Spleen (tissue), 11 donors: Measurements from ENCODE around the gene FGR. TPM values are rescaled to one million over a fixed set of nuclear protein-coding genes. Genes with fewer than 3 reads are reported as not detected.

Source experiments
- DNase-seq: peaks from one replicate; pipeline ENCODE4 v3.0.0-alpha.2; 2020
- H3K27ac ChIP-seq, 8 donors: fragments of 200-600 bp; sonication (generic) in 7 of 8; 1 replicate in 4 of 8; 2 replicates in 4 of 8; pipeline versions ENCODE4 v1.5.0 to v1.8.0; 2016 to 2021; ENCODE audit warnings: inconsistent platforms in 4 of 8, mild to moderate bottlenecking in 4 of 8, moderate library complexity in 1 of 8
- H3K27me3 ChIP-seq, 7 donors: fragments of 200-600 bp; sonication (generic) in 6 of 7; replicated peaks in 1 of 7; 1 replicate in 4 of 7; 2 replicates in 3 of 7; pipeline versions ENCODE4 v1.5.0 to v1.8.0; 2016 to 2021; ENCODE audit warnings: inconsistent platforms in 3 of 7, mild to moderate bottlenecking in 1 of 7
- H3K36me3 ChIP-seq, 6 donors: fragments of 200-600 bp; sonication (generic) in 5 of 6; 1 replicate in 4 of 6; 2 replicates in 2 of 6; pipeline versions ENCODE4 v1.5.0 to v1.8.0; 2016 to 2021; ENCODE audit warnings: inconsistent platforms in 2 of 6
- H3K4me1 ChIP-seq, 6 donors: fragments of 200-600 bp; sonication (generic) in 5 of 6; 1 replicate in 3 of 6; 2 replicates in 3 of 6; pipeline versions ENCODE4 v1.5.0 to v1.8.0; 2016 to 2021; ENCODE audit warnings: inconsistent platforms in 3 of 6
- H3K4me3 ChIP-seq, 8 donors: fragments of 200-600 bp; sonication (generic) in 7 of 8; 1 replicate in 4 of 8; 2 replicates in 4 of 8; pipeline versions ENCODE4 v1.5.0 to v1.8.0; 2016 to 2021; ENCODE audit warnings: inconsistent platforms in 4 of 8, mild to moderate bottlenecking in 4 of 8, moderate library complexity in 2 of 8
- H3K9me3 ChIP-seq, 8 donors: fragments of 200-600 bp; sonication (generic) in 7 of 8; 1 replicate in 4 of 8; 2 replicates in 4 of 8; pipeline versions ENCODE4 v1.5.0 to v1.8.0; 2016 to 2021; ENCODE audit warnings: inconsistent platforms in 4 of 8
- POLR2A ChIP-seq, 3 donors: fragments of 450-650 bp; IDR thresholded peaks; one replicate each; pipeline ENCODE4 v1.5.1; 2017; ENCODE audit warnings: antibody characterized with exemption in 3 of 3, mild to moderate bottlenecking in 1 of 3
- POLR2AphosphoS5 ChIP-seq, 3 donors: sonication (generic); formaldehyde crosslinking; IDR thresholded peaks; one replicate each; pipeline ENCODE4 v1.5.1; 2017; ENCODE audit warnings: antibody characterized with exemption in 3 of 3
- WGBS, 5 donors: extraction: QIAGEN DNeasy Blood & Tissue Kit in 3 of 5; methylation state at CpG; one replicate each; pipeline versions ENCODE4 v1.1.5 to v1.1.7; 2013 to 2018; 5-methylcytosine and 5-hydroxymethylcytosine counted together
- intact Hi-C: fragments of 100-400 bp; cut with DNase I; formaldehyde crosslinking; loops from one replicate; pipeline ENCODE4 v1.15.0; 2023; ENCODE audit warnings: low total_unique reads
- polyA plus RNA-seq, 3 donors: library from polyadenylated mRNA; stranded (reverse); fragments of 200-250 nt; gene quantifications; one replicate each; pipeline ENCODE4 v1.2.1, GENCODE V29; 2013
- total RNA-seq, 7 donors: library from RNA; depleted of rRNA in 3 of 7; stranded (reverse); fragments of >200 nt in 3 of 7; fragmentation: NEBNext Ultra II Directional in 4 of 7; extraction: Animal tissue kit (Norgen Biotek cat#: 25700) in 4 of 7; gene quantifications; one replicate each; pipeline versions ENCODE4 v1.1.0 to v1.2.1, GENCODE V29; 2016 to 2021
- TF ChIP-seq, protein P1 (sequence below), 11 experiments: fragments of 200-600 bp in 7 of 11; fragments of 450-650 bp in 4 of 11; sonication (generic) in 4 of 11; IDR thresholded peaks in 8 of 11; conservative IDR thresholded peaks in 3 of 11; 1 replicate in 7 of 11; 2 replicates in 4 of 11; pipeline versions ENCODE4 v1.4.0 to v1.8.0; 2016 to 2021; ENCODE audit warnings: antibody characterized with exemption in 11 of 11, inconsistent platforms in 4 of 11, mild to moderate bottlenecking in 1 of 11
- donor health status: healthy with polysubstance abuse.
- donor health status: DM: no; HTN: no; CAD: no; lungs with moderate emphysema.
- donor health status: DM: no; HTN: no; CAD: no.
- donor health status: Bipolar disorder and iron deficiency.
- donor health status: healthy.
- donor health status: DM: no; HTN: no; CAD: no.
- donor health status: DM: yes; HTN: yes; CAD: no.

The FGR gene
- total and polyA plus RNA-seq, 10 donors: 44.7 to 249 (median 121) TPM

DNA sequence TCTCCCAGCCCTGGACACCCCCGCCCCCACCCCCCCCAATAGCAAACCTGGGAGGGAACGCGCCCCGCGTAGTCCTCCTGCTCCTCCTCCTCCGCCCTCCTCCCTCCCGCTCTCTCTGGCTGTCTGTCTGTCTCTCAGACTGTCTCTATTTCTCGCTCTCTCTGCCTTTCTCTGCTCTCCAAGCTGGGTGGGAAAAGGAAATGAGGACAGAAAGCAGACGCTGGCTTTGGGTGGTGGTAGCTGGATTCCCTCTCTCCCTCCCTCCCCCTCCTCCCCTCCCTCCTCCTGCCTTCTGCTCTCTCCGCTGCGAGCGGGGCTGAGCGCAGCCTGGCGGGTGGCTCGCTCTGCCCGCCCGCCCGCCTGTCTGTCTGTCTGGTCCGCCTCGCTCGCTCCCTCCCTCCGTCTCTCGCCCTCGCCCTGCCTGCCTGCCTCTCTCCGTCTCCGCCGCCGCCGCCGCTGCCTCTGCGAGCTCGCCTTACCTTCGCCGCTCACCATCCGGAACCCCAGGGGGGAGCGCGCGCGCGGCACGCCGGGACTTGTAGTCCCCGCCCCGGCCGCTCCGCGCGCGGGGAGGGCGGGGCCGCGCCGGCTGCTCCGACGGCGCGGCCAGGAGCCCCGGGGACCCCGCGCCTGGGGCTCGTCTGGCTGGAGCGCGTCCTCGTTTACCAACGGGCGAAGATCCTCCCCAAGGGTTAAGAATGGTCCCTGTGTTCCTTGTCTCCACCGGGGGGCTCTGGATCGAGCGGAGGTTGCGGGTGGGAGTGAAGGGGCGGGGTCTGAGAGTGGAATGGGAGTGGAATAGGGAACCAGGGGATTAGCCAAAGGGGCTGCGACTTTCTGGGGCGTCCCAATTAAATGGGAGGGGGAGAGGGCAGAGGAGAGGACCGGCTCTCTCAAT lies 31.1 kb downstream of the FGR start, which contains the start of gene AHDC1:
Gene AHDC1 (minus strand): TSS at position 464 of the 898 bp plus-strand sequence. CDS start 52,029 bp downstream, outside the sequence.
- 0 to 1% (median 0%) methylated on average over 46 to 74 of the region's 74 CpGs for WGBS, 5 donors

DNA sequence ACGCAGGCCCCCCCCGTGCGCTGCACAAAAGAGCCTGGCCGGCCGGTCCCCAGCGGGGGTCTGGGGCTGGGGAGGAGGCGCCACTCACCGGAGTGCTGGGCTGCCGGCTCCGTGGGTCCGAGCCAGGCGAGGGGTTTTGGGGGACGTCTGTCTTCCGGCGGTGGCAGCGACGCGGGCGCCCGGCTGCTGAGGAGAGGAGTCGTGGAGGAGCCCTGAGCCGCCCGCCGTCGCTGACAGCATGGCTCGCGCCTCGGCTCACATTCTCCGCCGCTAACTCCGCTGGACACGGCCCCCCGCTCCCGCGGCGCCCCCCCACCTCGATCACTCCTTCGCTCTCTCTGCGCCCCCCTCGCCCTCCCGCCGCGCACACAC lies 31.7 kb downstream of the FGR start:
- TF ChIP-seq, protein P1, sequence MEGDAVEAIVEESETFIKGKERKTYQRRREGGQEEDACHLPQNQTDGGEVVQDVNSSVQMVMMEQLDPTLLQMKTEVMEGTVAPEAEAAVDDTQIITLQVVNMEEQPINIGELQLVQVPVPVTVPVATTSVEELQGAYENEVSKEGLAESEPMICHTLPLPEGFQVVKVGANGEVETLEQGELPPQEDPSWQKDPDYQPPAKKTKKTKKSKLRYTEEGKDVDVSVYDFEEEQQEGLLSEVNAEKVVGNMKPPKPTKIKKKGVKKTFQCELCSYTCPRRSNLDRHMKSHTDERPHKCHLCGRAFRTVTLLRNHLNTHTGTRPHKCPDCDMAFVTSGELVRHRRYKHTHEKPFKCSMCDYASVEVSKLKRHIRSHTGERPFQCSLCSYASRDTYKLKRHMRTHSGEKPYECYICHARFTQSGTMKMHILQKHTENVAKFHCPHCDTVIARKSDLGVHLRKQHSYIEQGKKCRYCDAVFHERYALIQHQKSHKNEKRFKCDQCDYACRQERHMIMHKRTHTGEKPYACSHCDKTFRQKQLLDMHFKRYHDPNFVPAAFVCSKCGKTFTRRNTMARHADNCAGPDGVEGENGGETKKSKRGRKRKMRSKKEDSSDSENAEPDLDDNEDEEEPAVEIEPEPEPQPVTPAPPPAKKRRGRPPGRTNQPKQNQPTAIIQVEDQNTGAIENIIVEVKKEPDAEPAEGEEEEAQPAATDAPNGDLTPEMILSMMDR (IDR thresholded peaks at IDR 0.05 in 8 of 11, conservative IDR thresholded peaks at IDR 0.05 in 3 of 11): no peak
- TF ChIP-seq POLR2A (IDR thresholded peaks at IDR 0.05): no peak
- no peak for TF ChIP-seq POLR2AphosphoS5 (IDR thresholded peaks at IDR 0.05)
- H3K36me3 ChIP-seq: no peaks in the 10 kb centered on the region
- peaks cover 0 to 13% (median 0%) of the 10 kb centered on the region in 7 donors for H3K27me3 ChIP-seq
- H3K9me3 ChIP-seq: no peaks in the 10 kb centered on the region
- H3K4me3 ChIP-seq: peak overlapping the region; percentile 65 to 98 (median 81)
- intact Hi-C loops: loop anchor here (10.0 kb wide), 1 partner anchor 108 kb away; the partner anchor contains the start of gene WASF2
- H3K27ac ChIP-seq: peak overlapping the region; percentile 72 to 96 (median 88)
- WGBS, 5 donors: 0 to 1% (median 1%) methylated on average over 14 to 43 of the region's 43 CpGs
- peaks cover 48 to 94% (median 82%) of the 10 kb centered on the region in 6 donors for H3K4me1 ChIP-seq
- peak; percentile 91 for DNase-seq

More for the DNA sequence above, 31.1 kb downstream of the FGR start, which contains the start of gene AHDC1:
- Histone ChIP-seq H3K36me3 (no peaks in the 10 kb centered on the region), H3K27me3 (peaks cover 0 to 13% (median 0%) of the 10 kb centered on the region in 7 donors), H3K9me3 (no peaks in the 10 kb centered on the region), H3K27ac (peak within 1 kb of the TSS; percentile 72 to 96 (median 88)), H3K4me3 (peak within 1 kb of the TSS; percentile 65 to 98 (median 81)), H3K4me1 (peaks cover 44 to 94% (median 80%) of the 10 kb centered on the region in 6 donors)
- DNase-seq: peak; percentile 98
- TF ChIP-seq POLR2A (IDR thresholded peaks at IDR 0.05) (peak; percentile 36 to 82 (median 72)), POLR2AphosphoS5 (IDR thresholded peaks at IDR 0.05) (peak; percentile 98 to 99 (median 99))
- TF ChIP-seq, protein P1 (IDR thresholded peaks at IDR 0.05 in 8 of 11, conservative IDR thresholded peaks at IDR 0.05 in 3 of 11): peak in 5 of 11 experiments; percentile 12 to 37 (median 21)
- intact Hi-C loops: loop anchor here (10.0 kb wide), 1 partner anchor 109 kb away; the partner anchor contains the start of gene WASF2

DNA sequence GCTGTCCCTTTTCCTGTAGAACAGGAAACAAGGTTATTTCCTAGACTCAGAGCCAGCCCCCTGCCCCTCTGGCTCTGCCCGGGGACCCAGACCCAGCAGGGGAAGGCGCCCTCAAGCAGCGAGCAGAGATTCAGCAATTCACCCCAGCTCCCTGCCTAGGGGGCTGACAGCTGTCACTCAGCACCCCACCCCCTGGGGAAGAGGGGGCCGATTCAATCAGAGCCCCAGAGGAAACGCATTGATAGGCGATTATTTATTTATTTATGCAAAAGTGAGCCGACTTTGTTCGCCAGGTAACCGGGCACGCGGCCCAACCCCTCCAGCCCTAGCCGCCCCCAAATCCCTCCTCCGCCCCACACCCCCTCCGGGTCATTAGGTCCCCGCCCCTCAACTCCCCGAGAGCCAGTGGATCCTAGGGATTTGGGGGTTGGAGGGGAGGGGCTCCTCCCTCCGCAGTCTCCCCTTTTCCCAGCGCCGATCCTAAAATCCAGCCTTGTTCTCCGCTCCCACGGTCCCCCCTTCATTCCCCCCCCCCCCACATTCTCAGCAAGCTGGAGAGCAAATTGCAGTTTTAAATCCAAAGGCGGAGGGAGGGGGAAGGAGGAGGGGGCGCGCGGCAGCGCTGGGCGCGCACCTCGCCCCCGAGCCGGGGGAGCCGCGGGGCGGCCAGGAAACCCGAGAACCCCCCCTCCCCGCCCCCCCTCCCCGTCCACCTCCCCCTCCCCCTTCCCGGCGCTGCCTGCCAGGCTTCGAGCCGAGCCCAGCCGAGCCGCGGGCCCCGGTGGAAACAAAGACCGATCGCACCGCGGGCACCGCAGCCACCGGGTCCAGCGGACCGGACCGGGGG lies 32.3 kb downstream of the FGR start:
- H3K4me1 ChIP-seq: peaks cover 53 to 94% (median 84%) of the 10 kb centered on the region in 6 donors
- peaks cover 0 to 13% (median 0%) of the 10 kb centered on the region in 7 donors for H3K27me3 ChIP-seq
- no peaks in the 10 kb centered on the region for H3K9me3 ChIP-seq
- intact Hi-C loops: loop anchor here (10.0 kb wide), 1 partner anchor 108 kb away; the partner anchor contains the start of gene WASF2
- peak overlapping the region; percentile 72 to 96 (median 88) for H3K27ac ChIP-seq
- H3K4me3 ChIP-seq: peak overlapping the region; percentile 65 to 98 (median 81)
- 0 to 5% (median 1%) methylated on average over 20 to 54 of the region's 54 CpGs for WGBS, 5 donors
- DNase-seq: peak; percentile 91
- H3K36me3 ChIP-seq: no peaks in the 10 kb centered on the region
- TF ChIP-seq POLR2AphosphoS5 (IDR thresholded peaks at IDR 0.05) (peak in 2 of 3 donors; percentile 60 to 66), POLR2A (IDR thresholded peaks at IDR 0.05) (no peak)
- TF ChIP-seq, protein P1 (IDR thresholded peaks at IDR 0.05 in 8 of 11, conservative IDR thresholded peaks at IDR 0.05 in 3 of 11): peak in 1 of 11 experiments; percentile 2
